ENCODE results near the gene TRIM8. TPM values are rescaled to one million over a fixed set of nuclear protein-coding genes. Genes with fewer than 3 reads are reported as not detected.

Gene TRIM8
- total RNA-seq, 2 experiments from 2014 or later = 39.5 to 39.8 TPM

GRCh38 chr10:102657984-102658724, 13.9 kb downstream of the TRIM8 start:
- ChIA-PET CTCF (interaction anchor here (0.7 to 8.6 kb wide), 3 partner anchors 12 to 18 kb away, joined by 3 to 73 read pairs (median 4); partner anchors contain the start of gene TRIM8), POLR2A (interaction anchor here (0.8 to 7.2 kb wide), 6 partner anchors 7 to 26 kb away, joined by 3 to 67 read pairs (median 8); partner anchors contain the start of gene TRIM8)
- H3K4me3 Mint-ChIP-seq = no peak overlapping the region
- DNase-seq (no peak), ATAC-seq (no peak)
- H3K36me3 Mint-ChIP-seq (ENCODE audit: low read depth) = peaks cover 37% of the 10 kb centered on the region
- intact Hi-C loops (cut with micrococcal nuclease) = no loop called here
- no peak for TF ChIP-seq CTCF (IDR thresholded peaks at IDR 0.05)
- peak overlapping the region; percentile 65 for H3K27ac Mint-ChIP-seq
- H3K27me3 Mint-ChIP-seq = no peaks in the 10 kb centered on the region
- no peaks in the 10 kb centered on the region for H3K9me3 Mint-ChIP-seq
- H3K4me1 Mint-ChIP-seq (ENCODE audit: low read depth) = peaks cover 66% of the 10 kb centered on the region

GRCh38 chr10:102658802-102659201, 14.5 kb downstream of the TRIM8 start:
- CTCF ChIA-PET = interaction anchor here (0.7 to 8.6 kb wide), 3 partner anchors 11 to 17 kb away, joined by 3 to 73 read pairs (median 4); partner anchors contain the start of gene TRIM8
- Mint-ChIP-seq H3K27me3 (no peaks in the 10 kb centered on the region), H3K9me3 (no peaks in the 10 kb centered on the region), H3K27ac (peak overlapping the region; percentile 65), H3K4me1 (ENCODE audit: low read depth) (peaks cover 59% of the 10 kb centered on the region), H3K4me3 (no peak overlapping the region), H3K36me3 (ENCODE audit: low read depth) (peaks cover 31% of the 10 kb centered on the region)
- ATAC-seq = no peak
- TF ChIP-seq CTCF (IDR thresholded peaks at IDR 0.05) = no peak
- POLR2A ChIA-PET = interaction anchor here (1.1 to 7.2 kb wide), 5 partner anchors 7 to 16 kb away, joined by 3 to 67 read pairs (median 8); partner anchors contain the start of gene TRIM8
- intact Hi-C loops (cut with micrococcal nuclease) = no loop called here
- DNase-seq = no peak

GRCh38 chr10:102660888-102661657, 16.8 kb downstream of the TRIM8 start:
- H3K27ac Mint-ChIP-seq = peak overlapping the region; percentile 91
- peaks cover 45% of the 10 kb centered on the region for H3K4me1 Mint-ChIP-seq (ENCODE audit: low read depth)
- no peaks in the 10 kb centered on the region for H3K27me3 Mint-ChIP-seq
- peak overlapping the region; percentile 61 for H3K4me3 Mint-ChIP-seq
- H3K9me3 Mint-ChIP-seq = no peaks in the 10 kb centered on the region
- POLR2A ChIA-PET = interaction anchor here (0.8 to 7.2 kb wide), 11 partner anchors 9 to 82 kb away, joined by 3 to 67 read pairs (median 6); partner anchors contain the start of genes ARL3, TRIM8 and WBP1L
- CTCF ChIA-PET = interaction anchor here (0.9 to 8.6 kb wide), 10 partner anchors 9 to 158 kb away, joined by 3 to 73 read pairs (median 4); partner anchors contain the start of genes ACTR1A, ARL3, SFXN2 and TRIM8
- TF ChIP-seq CTCF (IDR thresholded peaks at IDR 0.05) = no peak
- peak; percentile 93 for DNase-seq
- intact Hi-C loops (cut with micrococcal nuclease) = loop anchor here (2.0 kb wide), 1 partner anchor 14 kb away; no protein-coding TSS in a partner anchor
- H3K36me3 Mint-ChIP-seq (ENCODE audit: low read depth) = peaks cover 19% of the 10 kb centered on the region
- peak; percentile 83 for ATAC-seq

- ChIA-PET POLR2A (interaction anchor here (0.8 to 7.2 kb wide), 9 partner anchors 8 to 53 kb away, joined by 3 to 67 read pairs (median 9); partner anchors contain the start of genes ARL3 and TRIM8), CTCF (interaction anchor here (0.9 to 8.6 kb wide), 6 partner anchors 8 to 159 kb away, joined by 3 to 73 read pairs (median 5); partner anchors contain the start of genes ACTR1A, ARL3, SFXN2 and TRIM8)
- Mint-ChIP-seq H3K9me3 (no peaks in the 10 kb centered on the region), H3K36me3 (ENCODE audit: low read depth) (peaks cover 17% of the 10 kb centered on the region), H3K4me3 (peak overlapping the region; percentile 61), H3K27me3 (no peaks in the 10 kb centered on the region), H3K27ac (peak overlapping the region; percentile 91), H3K4me1 (ENCODE audit: low read depth) (peaks cover 47% of the 10 kb centered on the region)
- no peak for DNase-seq
- intact Hi-C loops (cut with micrococcal nuclease) = loop anchor here (2.0 kb wide), 1 partner anchor 15 kb away; no protein-coding TSS in a partner anchor
- no peak for TF ChIP-seq CTCF (IDR thresholded peaks at IDR 0.05)
- peak; percentile 48 for ATAC-seq
Measured at GRCh38 chr10:102661658-102662028, 17.4 kb downstream of the TRIM8 start.
